A673 (cell line): ENCODE measurements around the gene PIAS1.

Experiments used
- EZH2 ChIP-seq: fragments of 200-600 bp; sonication (generic); IDR thresholded peaks from 2 replicates; pipeline ENCODE4 v1.6.1; 2017; ENCODE audit warnings: borderline replicate concordance, low read depth, mild to moderate bottlenecking, mixed read lengths, antibody characterized with exemption, low read length; ENCODE audit not compliant: poor library complexity, severe bottlenecking
- TF ChIP-seq, protein P1 (sequence below): fragments of 300-800, 200-600 bp; sonication (generic); conservative IDR thresholded peaks from 2 replicates; pipeline ENCODE4 v1.5.1; 2017; ENCODE audit warnings: low read depth, mild to moderate bottlenecking, antibody characterized with exemption, low read length, moderate library complexity, mixed read lengths

DNA sequence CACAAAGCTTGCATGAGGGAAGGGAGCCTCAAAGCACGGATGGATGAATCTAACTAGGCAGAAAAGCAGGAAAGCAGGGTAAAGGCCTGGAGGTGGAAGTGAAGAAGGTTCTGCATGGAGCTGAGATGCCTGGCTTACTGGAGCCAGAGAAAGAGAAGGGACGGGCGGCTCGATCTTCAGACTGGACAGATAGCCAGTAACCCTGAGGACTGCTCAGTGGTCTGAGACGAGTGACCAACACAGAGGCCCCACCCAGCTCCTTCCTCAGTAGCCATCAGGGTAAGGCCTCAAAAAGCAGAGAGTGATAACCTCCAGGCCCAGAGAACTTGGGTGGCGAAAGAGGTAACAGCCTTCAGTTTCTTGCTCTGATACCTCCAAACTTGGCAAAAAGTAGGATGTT lies 169.1 kb downstream of the PIAS1 start:
- TF ChIP-seq EZH2, result no peak
- TF ChIP-seq, protein P1, sequence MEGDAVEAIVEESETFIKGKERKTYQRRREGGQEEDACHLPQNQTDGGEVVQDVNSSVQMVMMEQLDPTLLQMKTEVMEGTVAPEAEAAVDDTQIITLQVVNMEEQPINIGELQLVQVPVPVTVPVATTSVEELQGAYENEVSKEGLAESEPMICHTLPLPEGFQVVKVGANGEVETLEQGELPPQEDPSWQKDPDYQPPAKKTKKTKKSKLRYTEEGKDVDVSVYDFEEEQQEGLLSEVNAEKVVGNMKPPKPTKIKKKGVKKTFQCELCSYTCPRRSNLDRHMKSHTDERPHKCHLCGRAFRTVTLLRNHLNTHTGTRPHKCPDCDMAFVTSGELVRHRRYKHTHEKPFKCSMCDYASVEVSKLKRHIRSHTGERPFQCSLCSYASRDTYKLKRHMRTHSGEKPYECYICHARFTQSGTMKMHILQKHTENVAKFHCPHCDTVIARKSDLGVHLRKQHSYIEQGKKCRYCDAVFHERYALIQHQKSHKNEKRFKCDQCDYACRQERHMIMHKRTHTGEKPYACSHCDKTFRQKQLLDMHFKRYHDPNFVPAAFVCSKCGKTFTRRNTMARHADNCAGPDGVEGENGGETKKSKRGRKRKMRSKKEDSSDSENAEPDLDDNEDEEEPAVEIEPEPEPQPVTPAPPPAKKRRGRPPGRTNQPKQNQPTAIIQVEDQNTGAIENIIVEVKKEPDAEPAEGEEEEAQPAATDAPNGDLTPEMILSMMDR, result no peak
